Measurements from ENCODE around the gene CEP112.

The CEP112 gene

GRCh38 chr17:65589321-65589720, 602.6 kb downstream of the CEP112 start:
- H3K79me2 ChIP-seq (ENCODE audit: low read length), result no peaks in the 10 kb centered on the region
- H3K36me3 ChIP-seq (replicated peaks; ENCODE audit: insufficient read depth, low read length), result no peaks in the 10 kb centered on the region
- DNase-seq, result no peak
- no peak overlapping the region for H3K4me3 ChIP-seq (ENCODE audit: low read length)
- no peaks in the 10 kb centered on the region for H3K9me2 ChIP-seq (replicated peaks; ENCODE audit: insufficient read depth, low read length)
- H3K4me1 ChIP-seq (ENCODE audit: low read length), result no peaks in the 10 kb centered on the region
- no peak overlapping the region for H2AFZ ChIP-seq (ENCODE audit: low read length)
- no peaks in the 10 kb centered on the region for H3K27me3 ChIP-seq (replicated peaks; ENCODE audit: insufficient read depth, low read length)
- no peaks in the 10 kb centered on the region for H4K20me1 ChIP-seq (ENCODE audit: insufficient read depth, low read length)
- no peak overlapping the region for H3K4me2 ChIP-seq (ENCODE audit: low read depth, low read length)
- no peak overlapping the region for H3K27ac ChIP-seq (ENCODE audit: low read length)
- no peak overlapping the region for H3K9ac ChIP-seq (ENCODE audit: low read length)
- TF ChIP-seq EZH2phosphoT487 (IDR thresholded peaks at IDR 0.05; ENCODE audit: low read length) (no peak), CTCF (IDR thresholded peaks at IDR 0.05; ENCODE audit: low read length) (no peak), EZH2 (optimal IDR thresholded peaks at IDR 0.05; ENCODE audit: low read depth, low read length) (no peak)
- H3K9me3 ChIP-seq (replicated peaks; ENCODE audit: insufficient read depth, low read length), result no peaks in the 10 kb centered on the region
- no peaks in the 10 kb centered on the region for H3F3A ChIP-seq (ENCODE audit: insufficient read depth, low read length)

- no peak overlapping the region for H2AFZ ChIP-seq (ENCODE audit: low read length)
- no peaks in the 10 kb centered on the region for H3K36me3 ChIP-seq (replicated peaks; ENCODE audit: insufficient read depth, low read length)
- H4K20me1 ChIP-seq (ENCODE audit: insufficient read depth, low read length), result no peaks in the 10 kb centered on the region
- H3K4me2 ChIP-seq (ENCODE audit: low read depth, low read length), result no peak overlapping the region
- no peaks in the 10 kb centered on the region for H3K27me3 ChIP-seq (replicated peaks; ENCODE audit: insufficient read depth, low read length)
- H3K4me1 ChIP-seq (ENCODE audit: low read length), result no peaks in the 10 kb centered on the region
- no peaks in the 10 kb centered on the region for H3K9me3 ChIP-seq (replicated peaks; ENCODE audit: insufficient read depth, low read length)
- no peak overlapping the region for H3K9ac ChIP-seq (ENCODE audit: low read length)
- no peaks in the 10 kb centered on the region for H3F3A ChIP-seq (ENCODE audit: insufficient read depth, low read length)
- no peak overlapping the region for H3K4me3 ChIP-seq (ENCODE audit: low read length)
- no peaks in the 10 kb centered on the region for H3K79me2 ChIP-seq (ENCODE audit: low read length)
- H3K9me2 ChIP-seq (replicated peaks; ENCODE audit: insufficient read depth, low read length), result no peaks in the 10 kb centered on the region
- DNase-seq, result no peak
- TF ChIP-seq EZH2 (optimal IDR thresholded peaks at IDR 0.05; ENCODE audit: low read depth, low read length) (no peak), EZH2phosphoT487 (IDR thresholded peaks at IDR 0.05; ENCODE audit: low read length) (no peak), CTCF (IDR thresholded peaks at IDR 0.05; ENCODE audit: low read length) (no peak)
- no peak overlapping the region for H3K27ac ChIP-seq (ENCODE audit: low read length)
Observed at GRCh38 chr17:65588181-65588808, 603.6 kb downstream of the CEP112 start.

- Histone ChIP-seq H3K36me3 (replicated peaks; ENCODE audit: insufficient read depth, low read length) (no peaks in the 10 kb centered on the region), H3K4me3 (ENCODE audit: low read length) (no peak overlapping the region), H3F3A (ENCODE audit: insufficient read depth, low read length) (no peaks in the 10 kb centered on the region), H3K27ac (ENCODE audit: low read length) (no peak overlapping the region), H3K4me1 (ENCODE audit: low read length) (no peaks in the 10 kb centered on the region), H4K20me1 (ENCODE audit: insufficient read depth, low read length) (no peaks in the 10 kb centered on the region), H3K79me2 (ENCODE audit: low read length) (no peaks in the 10 kb centered on the region), H2AFZ (ENCODE audit: low read length) (no peak overlapping the region), H3K4me2 (ENCODE audit: low read depth, low read length) (no peak overlapping the region), H3K9ac (ENCODE audit: low read length) (no peak overlapping the region), H3K9me3 (replicated peaks; ENCODE audit: insufficient read depth, low read length) (no peaks in the 10 kb centered on the region), H3K9me2 (replicated peaks; ENCODE audit: insufficient read depth, low read length) (no peaks in the 10 kb centered on the region), H3K27me3 (replicated peaks; ENCODE audit: insufficient read depth, low read length) (no peaks in the 10 kb centered on the region)
- no peak for TF ChIP-seq CTCF (IDR thresholded peaks at IDR 0.05; ENCODE audit: low read length)
- no peak for TF ChIP-seq EZH2phosphoT487 (IDR thresholded peaks at IDR 0.05; ENCODE audit: low read length)
- no peak for TF ChIP-seq EZH2 (optimal IDR thresholded peaks at IDR 0.05; ENCODE audit: low read depth, low read length)
- DNase-seq, result no peak
Observed at GRCh38 chr17:65587534-65588180, 604.3 kb downstream of the CEP112 start.

All from MM.1S (cell line).